GM18505 (cell line): ENCODE data around the gene NDC1.
"Not testable (repeated sequence)": the region's sequence is repeated elsewhere in the genome, so short reads cannot be mapped to it uniquely, and the experiment has no call there.

Experiments used
- ATAC-seq: cut with Tn5 transposase; IDR thresholded peaks from one replicate; pipeline ENCODE4 v1.9.1; 2021; ENCODE audit not compliant: unreplicated experiment
- POLR2A ChIP-seq: IDR thresholded peaks from 4 replicates; pipeline ENCODE4 v1.6.1; 2011; ENCODE audit warnings: borderline replicate concordance; ENCODE audit not compliant: insufficient read depth, insufficient read length; ENCODE audit errors: extremely low read depth

The NDC1 gene

GRCh38 chr1:53842347-53842746, 4.3 kb upstream of the NDC1 start:
- TF ChIP-seq POLR2A = no peak
- no peak for ATAC-seq

- no peak for TF ChIP-seq POLR2A
- no peak for ATAC-seq
These were observed 518 bp upstream of the NDC1 start for GRCh38 chr1:53838654-53838974.

- no peak for TF ChIP-seq POLR2A
- no peak for ATAC-seq
These were observed 511 bp downstream of the NDC1 start for GRCh38 chr1:53837646-53837923.

GRCh38 chr1:53835491-53835890, 2.6 kb downstream of the NDC1 start:
- no peak for TF ChIP-seq POLR2A
- ATAC-seq = no peak

- no peak for ATAC-seq
- no peak for TF ChIP-seq POLR2A
These were observed 3.3 kb downstream of the NDC1 start for GRCh38 chr1:53834776-53835175.

GRCh38 chr1:53833393-53833792, 4.7 kb downstream of the NDC1 start:
- ATAC-seq = no peak
- TF ChIP-seq POLR2A = no peak

GRCh38 chr1:53826367-53826766, 11.7 kb downstream of the NDC1 start:
- ATAC-seq = no peak
- no peak for TF ChIP-seq POLR2A

- ATAC-seq = no peak
These were observed 12.8 kb downstream of the NDC1 start for GRCh38 chr1:53825306-53825705.

GRCh38 chr1:53822931-53823330, 15.2 kb downstream of the NDC1 start:
- no peak for ATAC-seq
- TF ChIP-seq POLR2A = no peak

More at GRCh38 chr1:53825306-53825705, 12.8 kb downstream of the NDC1 start:
- no peak for TF ChIP-seq POLR2A

- no peak for TF ChIP-seq POLR2A
These were observed 16.7 kb downstream of the NDC1 start for GRCh38 chr1:53821380-53821779.

GRCh38 chr1:53819387-53819786, 18.7 kb downstream of the NDC1 start:
- no peak for ATAC-seq
- no peak for TF ChIP-seq POLR2A

More at GRCh38 chr1:53821380-53821779, 16.7 kb downstream of the NDC1 start:
- no peak for ATAC-seq

GRCh38 chr1:53816584-53816983, 21.5 kb downstream of the NDC1 start:
- ATAC-seq = not testable (repeated sequence)

GRCh38 chr1:53815484-53815883, 22.6 kb downstream of the NDC1 start:
- ATAC-seq = not testable (repeated sequence)

- TF ChIP-seq POLR2A = no peak
- ATAC-seq = no peak
These were observed 26.7 kb downstream of the NDC1 start for GRCh38 chr1:53811414-53811851.

- ATAC-seq = no peak
- no peak for TF ChIP-seq POLR2A
These were observed 27.6 kb downstream of the NDC1 start for GRCh38 chr1:53810497-53810896.

- TF ChIP-seq POLR2A = no peak
- no peak for ATAC-seq
These were observed 28.1 kb downstream of the NDC1 start for GRCh38 chr1:53810007-53810406.
